ENCODE data around the gene PGA4. TPM values are rescaled to one million over a fixed set of nuclear protein-coding genes. Genes with fewer than 3 reads are reported as not detected.

The PGA4 gene
- polyA plus RNA-seq, 1 of the 3 experiments (the other 2 are of a cell fraction), result not detected

- Histone ChIP-seq H4K20me1 (ENCODE audit: insufficient read depth) (no peaks in the 10 kb centered on the region), H3K27me3 (ENCODE audit: insufficient read depth) (no peaks in the 10 kb centered on the region), H3K4me2 (no peak overlapping the region), H3K4me3 (ENCODE audit: low read depth in 2 of 2, low read length in 1 of 2) (no peak overlapping the region), H3K4me1 (ENCODE audit: control insufficient read depth in 1 of 2, insufficient read depth in 2 of 2, low read depth in 1 of 2, low read length in 1 of 2) (no peaks in the 10 kb centered on the region), H3K9ac (no peak overlapping the region), H3K79me2 (ENCODE audit: insufficient read depth) (no peaks in the 10 kb centered on the region), H3K9me2 (no peaks in the 10 kb centered on the region), H3K36me3 (replicated peaks in 1 of 2; ENCODE audit: control insufficient read depth in 1 of 2, insufficient read depth in 2 of 2, low read length in 1 of 2) (no peaks in the 10 kb centered on the region), H2AFZ (ENCODE audit: low read depth) (no peak overlapping the region), H3F3A (replicated peaks; ENCODE audit: insufficient read depth) (no peaks in the 10 kb centered on the region), H3K9me3 (no peaks in the 10 kb centered on the region), H3K27ac (ENCODE audit: low read depth in 2 of 2, low read length in 1 of 2) (no peak overlapping the region)
- no peak for DNase-seq
- ChIA-PET POLR2A (interaction anchor here (0.6 kb wide), 1 partner anchor 111 kb away, joined by 3 read pairs; no protein-coding TSS in a partner anchor), CTCF (interaction anchor here (0.9 to 1.4 kb wide), 3 partner anchors 11 to 123 kb away, joined by 3 to 4 read pairs (median 3); no protein-coding TSS in a partner anchor)
- TF ChIP-seq FOXM1 (IDR thresholded peaks at IDR 0.05; ENCODE audit: low read depth), result no peak
- TF ChIP-seq USF2 (IDR thresholded peaks at IDR 0.05; ENCODE audit: borderline replicate concordance, low read depth, low read length), result no peak
- no peak for TF ChIP-seq FOSL2 (IDR thresholded peaks at IDR 0.05; ENCODE audit: borderline replicate concordance, low read depth)
- TF ChIP-seq GATA2 (CRISPR knock-in tag; IDR thresholded peaks at IDR 0.05), result no peak
- TF ChIP-seq POLR2AphosphoS5 (IDR thresholded peaks at IDR 0.05; ENCODE audit: low read depth, low read length), result no peak
- TF ChIP-seq MEF2A (IDR thresholded peaks at IDR 0.05; ENCODE audit: borderline replicate concordance, low read depth), result no peak
- TF ChIP-seq EZH2phosphoT487 (IDR thresholded peaks at IDR 0.05; ENCODE audit: borderline replicate concordance, low read depth), result no peak
- TF ChIP-seq CHD2 (IDR thresholded peaks at IDR 0.05; ENCODE audit: low read length, partially characterized antibody), result no peak
- no peak for TF ChIP-seq YY1 (IDR thresholded peaks at IDR 0.05; ENCODE audit: low read depth)
- TF ChIP-seq TCF12 (IDR thresholded peaks at IDR 0.05), result no peak
- no peak for TF ChIP-seq EP300 (IDR thresholded peaks at IDR 0.05; ENCODE audit: borderline replicate concordance in 1 of 2, low read depth in 1 of 2, low read length in 1 of 2)
- no peak for TF ChIP-seq NFIC (IDR thresholded peaks at IDR 0.05; ENCODE audit: borderline replicate concordance)
- 73% methylated on average over 7 of the region's 7 CpGs for WGBS (ENCODE audit: low lambda C conversion rate)
Observed at GRCh38 chr11:61270354-61271076, 48.4 kb downstream of the PGA4 start.

- Histone ChIP-seq H3K9me3 (no peaks in the 10 kb centered on the region), H3K9me2 (no peaks in the 10 kb centered on the region), H3F3A (replicated peaks; ENCODE audit: insufficient read depth) (no peaks in the 10 kb centered on the region), H3K79me2 (ENCODE audit: insufficient read depth) (no peaks in the 10 kb centered on the region), H3K4me3 (ENCODE audit: low read depth in 2 of 2, low read length in 1 of 2) (no peak overlapping the region), H3K9ac (no peak overlapping the region), H2AFZ (ENCODE audit: low read depth) (no peak overlapping the region), H3K27me3 (ENCODE audit: insufficient read depth) (no peaks in the 10 kb centered on the region), H3K36me3 (replicated peaks in 1 of 2; ENCODE audit: control insufficient read depth in 1 of 2, insufficient read depth in 2 of 2, low read length in 1 of 2) (no peaks in the 10 kb centered on the region), H3K4me2 (no peak overlapping the region), H3K27ac (ENCODE audit: low read depth in 2 of 2, low read length in 1 of 2) (no peak overlapping the region), H3K4me1 (ENCODE audit: control insufficient read depth in 1 of 2, insufficient read depth in 2 of 2, low read depth in 1 of 2, low read length in 1 of 2) (no peaks in the 10 kb centered on the region), H4K20me1 (ENCODE audit: insufficient read depth) (no peaks in the 10 kb centered on the region)
- 84% methylated on average over 3 of the region's 3 CpGs for WGBS (ENCODE audit: low lambda C conversion rate)
- CTCF ChIA-PET, result interaction anchor here (1.3 kb wide), 1 partner anchor 15 kb away, joined by 3 read pairs; no protein-coding TSS in a partner anchor
- POLR2A ChIA-PET, result no interaction called here
- no peak for DNase-seq
- TF ChIP-seq MXI1 (IDR thresholded peaks at IDR 0.05; ENCODE audit: low read depth, low read length), result no peak
- TF ChIP-seq EP300 (IDR thresholded peaks at IDR 0.05; ENCODE audit: borderline replicate concordance in 1 of 2, low read depth in 1 of 2, low read length in 1 of 2), result no peak
- no peak for TF ChIP-seq GABPA (IDR thresholded peaks at IDR 0.05; ENCODE audit: low read depth)
- TF ChIP-seq SMC3 (IDR thresholded peaks at IDR 0.05; ENCODE audit: low read depth, low read length), result no peak
- no peak for TF ChIP-seq ZBTB33 (IDR thresholded peaks at IDR 0.05; ENCODE audit: borderline replicate concordance, low read depth)
- TF ChIP-seq GATA2 (CRISPR knock-in tag; IDR thresholded peaks at IDR 0.05), result no peak
- TF ChIP-seq SIN3A (IDR thresholded peaks at IDR 0.05; ENCODE audit: borderline replicate concordance, low read depth, low read length), result no peak
- no peak for TF ChIP-seq FOSL2 (IDR thresholded peaks at IDR 0.05; ENCODE audit: borderline replicate concordance, low read depth)
- no peak for TF ChIP-seq YY1 (IDR thresholded peaks at IDR 0.05; ENCODE audit: low read depth)
- no peak for TF ChIP-seq TEAD4 (IDR thresholded peaks at IDR 0.05; ENCODE audit: borderline replicate concordance, insufficient read depth)
- TF ChIP-seq, protein P1, sequence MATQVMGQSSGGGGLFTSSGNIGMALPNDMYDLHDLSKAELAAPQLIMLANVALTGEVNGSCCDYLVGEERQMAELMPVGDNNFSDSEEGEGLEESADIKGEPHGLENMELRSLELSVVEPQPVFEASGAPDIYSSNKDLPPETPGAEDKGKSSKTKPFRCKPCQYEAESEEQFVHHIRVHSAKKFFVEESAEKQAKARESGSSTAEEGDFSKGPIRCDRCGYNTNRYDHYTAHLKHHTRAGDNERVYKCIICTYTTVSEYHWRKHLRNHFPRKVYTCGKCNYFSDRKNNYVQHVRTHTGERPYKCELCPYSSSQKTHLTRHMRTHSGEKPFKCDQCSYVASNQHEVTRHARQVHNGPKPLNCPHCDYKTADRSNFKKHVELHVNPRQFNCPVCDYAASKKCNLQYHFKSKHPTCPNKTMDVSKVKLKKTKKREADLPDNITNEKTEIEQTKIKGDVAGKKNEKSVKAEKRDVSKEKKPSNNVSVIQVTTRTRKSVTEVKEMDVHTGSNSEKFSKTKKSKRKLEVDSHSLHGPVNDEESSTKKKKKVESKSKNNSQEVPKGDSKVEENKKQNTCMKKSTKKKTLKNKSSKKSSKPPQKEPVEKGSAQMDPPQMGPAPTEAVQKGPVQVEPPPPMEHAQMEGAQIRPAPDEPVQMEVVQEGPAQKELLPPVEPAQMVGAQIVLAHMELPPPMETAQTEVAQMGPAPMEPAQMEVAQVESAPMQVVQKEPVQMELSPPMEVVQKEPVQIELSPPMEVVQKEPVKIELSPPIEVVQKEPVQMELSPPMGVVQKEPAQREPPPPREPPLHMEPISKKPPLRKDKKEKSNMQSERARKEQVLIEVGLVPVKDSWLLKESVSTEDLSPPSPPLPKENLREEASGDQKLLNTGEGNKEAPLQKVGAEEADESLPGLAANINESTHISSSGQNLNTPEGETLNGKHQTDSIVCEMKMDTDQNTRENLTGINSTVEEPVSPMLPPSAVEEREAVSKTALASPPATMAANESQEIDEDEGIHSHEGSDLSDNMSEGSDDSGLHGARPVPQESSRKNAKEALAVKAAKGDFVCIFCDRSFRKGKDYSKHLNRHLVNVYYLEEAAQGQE (IDR thresholded peaks at IDR 0.05; ENCODE audit: low read depth, low read length), result no peak
- no peak for TF ChIP-seq POLR2AphosphoS5 (IDR thresholded peaks at IDR 0.05; ENCODE audit: low read depth, low read length)
- no peak for TF ChIP-seq RXRA (IDR thresholded peaks at IDR 0.05; ENCODE audit: borderline replicate concordance, low read depth)
- TF ChIP-seq NRF1 (IDR thresholded peaks at IDR 0.05; ENCODE audit: low read depth, low read length), result no peak
Observed at GRCh38 chr11:61272731-61273130, 50.6 kb downstream of the PGA4 start.
